WI38 (cell line): ENCODE measurements around the gene ZNF232.

Source experiments
- H3K4me3 ChIP-seq: 2 replicates; pipeline ENCODE4 v1.5.1; 2011; ENCODE audit warnings: low read depth, mild to moderate bottlenecking, control low read depth, low read length
- CTCF ChIP-seq: IDR thresholded peaks from 2 replicates; pipeline ENCODE4 v1.5.1; 2012; ENCODE audit warnings: low read depth, mild to moderate bottlenecking, control low read depth, low read length

Gene ZNF232

GRCh38 chr17:5069724-5070123 is 42.0 kb downstream of the ZNF232 start:
- TF ChIP-seq CTCF = no peak
- no peak overlapping the region for H3K4me3 ChIP-seq

- no peak overlapping the region for H3K4me3 ChIP-seq
- no peak for TF ChIP-seq CTCF
Observed at GRCh38 chr17:5068236-5068635, 43.4 kb downstream of the ZNF232 start.

GRCh38 chr17:5065227-5065744 is 46.4 kb downstream of the ZNF232 start:
- no peak for TF ChIP-seq CTCF
- H3K4me3 ChIP-seq = no peak overlapping the region
